Keratinocyte (primary cell): ENCODE data around the gene SPTBN1.

Experiments
- CTCF ChIP-seq, 3 experiments: IDR thresholded peaks in 1 of 3; conservative IDR thresholded peaks in 1 of 3; optimal IDR thresholded peaks in 1 of 3; 2 replicates in 2 of 3; 3 replicates in 1 of 3; pipeline versions ENCODE3 to v1.5.1; 2011; ENCODE audit warnings: low read length in 3 of 3, mild to moderate bottlenecking in 3 of 3, moderate library complexity in 2 of 3, control low read depth in 1 of 3, inconsistent platforms in 1 of 3; ENCODE audit not compliant: insufficient read depth in 2 of 3; ENCODE audit errors: extremely low read depth in 1 of 3
- EZH2 ChIP-seq: IDR thresholded peaks from one replicate; pipeline ENCODE4 v1.6.1; 2012; ENCODE audit warnings: inconsistent platforms, mild to moderate bottlenecking, low read length, moderate library complexity

- TF ChIP-seq CTCF (optimal IDR thresholded peaks at IDR 0.05 in 1 of 3, IDR thresholded peaks at IDR 0.05 in 1 of 3, conservative IDR thresholded peaks at IDR 0.05 in 1 of 3; ENCODE audit: extremely low read depth in 1 of 3, insufficient read depth in 2 of 3, low read length in 3 of 3): no peak
- no peak for TF ChIP-seq EZH2
Measured at GRCh38 chr2:54658564-54659071, 202.5 kb downstream of the SPTBN1 start.
